GM23338 (cell line): ENCODE data around the gene AP2M1. TPM values are rescaled to one million over a fixed set of nuclear protein-coding genes. Genes with fewer than 3 reads are reported as not detected.
A peak's percentile ranks its signal among the peaks of the same experiment; 100 is the strongest.

Experiments used
- ATAC-seq: fragments of 200-7000 bp; cut with Tn5 transposase; 3 replicates; pipeline ENCODE4 v1.9.1; 2020
- DNase-seq: peaks from one replicate; pipeline ENCODE4 v3.0.0-alpha.2; 2015; ENCODE audit warnings: low spot score
- H2AFZ ChIP-seq: fragments of 200-600 bp; sonication (generic); 2 replicates; pipeline ENCODE4 v1.8.0; 2016; ENCODE audit warnings: antibody characterized with exemption, mild to moderate bottlenecking, moderate library complexity
- H3F3A ChIP-seq: fragments of 200-600 bp; sonication (generic); replicated peaks from 2 replicates; pipeline ENCODE4 v1.8.0; 2017; ENCODE audit warnings: antibody characterized with exemption, mixed run types, low read depth
- H3K27ac ChIP-seq: fragments of 200-600 bp; sonication (generic); 2 replicates; pipeline ENCODE4 v1.6.1; 2016; ENCODE audit warnings: low read depth
- H3K27me3 ChIP-seq: fragments of 200-600 bp; sonication (generic); 2 replicates; pipeline ENCODE4 v1.8.0; 2016; ENCODE audit warnings: mild to moderate bottlenecking, mixed run types, moderate library complexity; ENCODE audit not compliant: insufficient read depth
- H3K36me3 ChIP-seq: fragments of 200-600 bp; sonication (generic); 2 replicates; pipeline ENCODE4 v1.8.0; 2016; ENCODE audit warnings: mild to moderate bottlenecking; ENCODE audit not compliant: insufficient read depth
- H3K4me1 ChIP-seq: fragments of 200-600 bp; sonication (generic); 2 replicates; pipeline ENCODE4 v1.8.0; 2016; ENCODE audit warnings: mild to moderate bottlenecking, moderate library complexity; ENCODE audit not compliant: insufficient read depth
- H3K4me2 ChIP-seq: fragments of 200-600 bp; sonication (generic); 2 replicates; pipeline ENCODE4 v1.7.1; 2017; ENCODE audit warnings: mixed run types
- H3K4me3 ChIP-seq: fragments of 200-600 bp; sonication (generic); 2 replicates; pipeline ENCODE4 v1.6.1; 2016; ENCODE audit warnings: mixed run types
- H3K79me2 ChIP-seq: fragments of 200-600 bp; sonication (generic); replicated peaks from 2 replicates; pipeline ENCODE4 v1.8.0; 2017; ENCODE audit warnings: mild to moderate bottlenecking; ENCODE audit not compliant: insufficient read depth
- H3K9me2 ChIP-seq: fragments of 200-600 bp; sonication (generic); 2 replicates; pipeline ENCODE4 v1.8.0; 2017; ENCODE audit not compliant: insufficient read depth
- H4K20me1 ChIP-seq: fragments of 200-600 bp; sonication (generic); replicated peaks from 2 replicates; pipeline ENCODE4 v1.8.0; 2017; ENCODE audit warnings: mild to moderate bottlenecking; ENCODE audit not compliant: insufficient read depth
- H3K27ac Mint-ChIP-seq: 2 replicates; pipeline ENCODE4 v1.8.0; 2020; ENCODE audit warnings: inconsistent platforms, mild to moderate bottlenecking, moderate library complexity, mixed read lengths
- H3K27me3 Mint-ChIP-seq: 3 replicates; pipeline ENCODE4 v1.8.0; 2022; ENCODE audit warnings: low read depth, mild to moderate bottlenecking, moderate library complexity, mixed read lengths, inconsistent platforms; ENCODE audit not compliant: insufficient read depth, poor library complexity
- H3K36me3 Mint-ChIP-seq: 3 replicates; pipeline ENCODE4 v1.8.0; 2021; ENCODE audit warnings: low read depth, mild to moderate bottlenecking, inconsistent platforms, moderate library complexity, mixed read lengths
- H3K4me1 Mint-ChIP-seq: 3 replicates; pipeline ENCODE4 v1.8.0; 2020; ENCODE audit warnings: mild to moderate bottlenecking, inconsistent platforms, mixed read lengths
- H3K4me3 Mint-ChIP-seq: 3 replicates; pipeline ENCODE4 v1.8.0; 2021; ENCODE audit warnings: moderate library complexity, mild to moderate bottlenecking, inconsistent platforms, mixed read lengths
- H3K9me3 Mint-ChIP-seq: 3 replicates; pipeline ENCODE4 v1.8.0; 2020; ENCODE audit warnings: moderate library complexity, mild to moderate bottlenecking, inconsistent platforms, mixed read lengths
- CREB1 ChIP-seq: fragments of 250-450 bp; sonication (Bioruptor Pico); IDR thresholded peaks from 2 replicates; pipeline ENCODE4 v1.5.0; 2020; ENCODE audit warnings: low read depth, mild to moderate bottlenecking, moderate library complexity
- NANOG ChIP-seq: IDR thresholded peaks from 2 replicates; pipeline ENCODE4 v1.6.1; 2016; ENCODE audit warnings: antibody characterized with exemption, borderline replicate concordance
- STAT1 ChIP-seq: IDR thresholded peaks from one replicate; pipeline ENCODE4 v1.6.1; 2016; ENCODE audit warnings: antibody characterized with exemption; ENCODE audit not compliant: unreplicated experiment
- polyA plus RNA-seq: library from polyadenylated mRNA; unstranded; fragments of >200 nt; fragmentation: Nextera tagmentation; extraction: Ambion mirVana; gene quantifications from 2 replicates; pipeline ENCODE4 v1.2.1, GENCODE V29; 2016
- total RNA-seq: library from RNA; depleted of rRNA; stranded (reverse); fragments of >200 nt; shearing (Covaris generic); gene quantifications from 2 replicates; pipeline ENCODE4 v1.2.3, GENCODE V29; 2014
- TF ChIP-seq, protein P1 (sequence below): fragments of 250-450 bp; sonication (Bioruptor Pico); IDR thresholded peaks from 2 replicates; pipeline ENCODE4 v1.5.0; 2020; ENCODE audit warnings: mild to moderate bottlenecking, moderate library complexity
- TF ChIP-seq, protein P2 (sequence below): IDR thresholded peaks from 2 replicates; pipeline ENCODE4 v1.6.1; 2016; ENCODE audit warnings: antibody characterized with exemption
- TF ChIP-seq, protein P3 (sequence below): IDR thresholded peaks from one replicate; pipeline ENCODE4 v1.6.1; 2018; ENCODE audit warnings: antibody characterized with exemption; ENCODE audit not compliant: unreplicated experiment

AP2M1 gene
- total and polyA plus RNA-seq, 2 experiments from 2014 or later: 215 to 305 TPM

DNA sequence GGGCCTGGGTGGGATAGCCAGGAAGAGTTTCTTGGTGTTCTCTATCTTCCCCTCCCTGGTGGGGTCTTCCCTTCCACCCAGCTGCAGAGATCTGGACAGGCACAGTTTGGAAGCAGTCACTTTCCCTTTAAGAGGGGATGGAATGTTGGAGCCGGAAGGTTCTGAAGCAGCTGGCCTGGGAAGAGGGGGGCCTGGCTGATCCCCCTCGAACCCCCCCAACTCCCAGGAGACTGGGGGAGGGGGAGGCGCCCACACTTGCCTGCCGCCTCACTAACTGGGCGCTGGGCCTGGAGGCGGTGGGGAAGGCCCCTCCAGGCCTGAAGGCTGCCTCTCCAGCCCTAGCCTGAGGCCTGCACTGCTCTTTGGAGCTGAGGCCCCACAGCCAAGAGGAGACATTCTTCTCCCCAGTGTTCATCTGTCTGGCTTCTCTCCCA is 18.1 kb upstream of the AP2M1 start (continued):
- TF ChIP-seq, protein P1, sequence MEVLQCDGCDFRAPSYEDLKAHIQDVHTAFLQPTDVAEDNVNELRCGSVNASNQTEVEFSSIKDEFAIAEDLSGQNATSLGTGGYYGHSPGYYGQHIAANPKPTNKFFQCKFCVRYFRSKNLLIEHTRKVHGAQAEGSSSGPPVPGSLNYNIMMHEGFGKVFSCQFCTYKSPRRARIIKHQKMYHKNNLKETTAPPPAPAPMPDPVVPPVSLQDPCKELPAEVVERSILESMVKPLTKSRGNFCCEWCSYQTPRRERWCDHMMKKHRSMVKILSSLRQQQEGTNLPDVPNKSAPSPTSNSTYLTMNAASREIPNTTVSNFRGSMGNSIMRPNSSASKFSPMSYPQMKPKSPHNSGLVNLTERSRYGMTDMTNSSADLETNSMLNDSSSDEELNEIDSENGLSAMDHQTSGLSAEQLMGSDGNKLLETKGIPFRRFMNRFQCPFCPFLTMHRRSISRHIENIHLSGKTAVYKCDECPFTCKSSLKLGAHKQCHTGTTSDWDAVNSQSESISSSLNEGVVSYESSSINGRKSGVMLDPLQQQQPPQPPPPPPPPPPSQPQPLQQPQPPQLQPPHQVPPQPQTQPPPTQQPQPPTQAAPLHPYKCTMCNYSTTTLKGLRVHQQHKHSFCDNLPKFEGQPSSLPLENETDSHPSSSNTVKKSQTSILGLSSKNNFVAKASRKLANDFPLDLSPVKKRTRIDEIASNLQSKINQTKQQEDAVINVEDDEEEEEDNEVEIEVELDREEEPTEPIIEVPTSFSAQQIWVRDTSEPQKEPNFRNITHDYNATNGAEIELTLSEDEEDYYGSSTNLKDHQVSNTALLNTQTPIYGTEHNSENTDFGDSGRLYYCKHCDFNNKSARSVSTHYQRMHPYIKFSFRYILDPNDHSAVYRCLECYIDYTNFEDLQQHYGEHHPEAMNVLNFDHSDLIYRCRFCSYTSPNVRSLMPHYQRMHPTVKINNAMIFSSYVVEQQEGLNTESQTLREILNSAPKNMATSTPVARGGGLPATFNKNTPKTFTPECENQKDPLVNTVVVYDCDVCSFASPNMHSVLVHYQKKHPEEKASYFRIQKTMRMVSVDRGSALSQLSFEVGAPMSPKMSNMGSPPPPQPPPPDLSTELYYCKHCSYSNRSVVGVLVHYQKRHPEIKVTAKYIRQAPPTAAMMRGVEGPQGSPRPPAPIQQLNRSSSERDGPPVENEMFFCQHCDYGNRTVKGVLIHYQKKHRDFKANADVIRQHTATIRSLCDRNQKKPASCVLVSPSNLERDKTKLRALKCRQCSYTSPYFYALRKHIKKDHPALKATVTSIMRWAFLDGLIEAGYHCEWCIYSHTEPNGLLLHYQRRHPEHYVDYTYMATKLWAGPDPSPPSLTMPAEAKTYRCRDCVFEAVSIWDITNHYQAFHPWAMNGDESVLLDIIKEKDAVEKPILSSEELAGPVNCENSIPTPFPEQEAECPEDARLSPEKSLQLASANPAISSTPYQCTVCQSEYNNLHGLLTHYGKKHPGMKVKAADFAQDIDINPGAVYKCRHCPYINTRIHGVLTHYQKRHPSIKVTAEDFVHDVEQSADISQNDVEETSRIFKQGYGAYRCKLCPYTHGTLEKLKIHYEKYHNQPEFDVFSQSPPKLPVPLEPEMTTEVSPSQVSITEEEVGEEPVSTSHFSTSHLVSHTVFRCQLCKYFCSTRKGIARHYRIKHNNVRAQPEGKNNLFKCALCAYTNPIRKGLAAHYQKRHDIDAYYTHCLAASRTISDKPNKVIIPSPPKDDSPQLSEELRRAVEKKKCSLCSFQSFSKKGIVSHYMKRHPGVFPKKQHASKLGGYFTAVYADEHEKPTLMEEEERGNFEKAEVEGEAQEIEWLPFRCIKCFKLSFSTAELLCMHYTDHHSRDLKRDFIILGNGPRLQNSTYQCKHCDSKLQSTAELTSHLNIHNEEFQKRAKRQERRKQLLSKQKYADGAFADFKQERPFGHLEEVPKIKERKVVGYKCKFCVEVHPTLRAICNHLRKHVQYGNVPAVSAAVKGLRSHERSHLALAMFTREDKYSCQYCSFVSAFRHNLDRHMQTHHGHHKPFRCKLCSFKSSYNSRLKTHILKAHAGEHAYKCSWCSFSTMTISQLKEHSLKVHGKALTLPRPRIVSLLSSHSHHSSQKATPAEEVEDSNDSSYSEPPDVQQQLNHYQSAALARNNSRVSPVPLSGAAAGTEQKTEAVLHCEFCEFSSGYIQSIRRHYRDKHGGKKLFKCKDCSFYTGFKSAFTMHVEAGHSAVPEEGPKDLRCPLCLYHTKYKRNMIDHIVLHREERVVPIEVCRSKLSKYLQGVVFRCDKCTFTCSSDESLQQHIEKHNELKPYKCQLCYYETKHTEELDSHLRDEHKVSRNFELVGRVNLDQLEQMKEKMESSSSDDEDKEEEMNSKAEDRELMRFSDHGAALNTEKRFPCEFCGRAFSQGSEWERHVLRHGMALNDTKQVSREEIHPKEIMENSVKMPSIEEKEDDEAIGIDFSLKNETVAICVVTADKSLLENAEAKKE: no peak
- no peak for TF ChIP-seq CREB1 (CRISPR knock-in tag)

DNA sequence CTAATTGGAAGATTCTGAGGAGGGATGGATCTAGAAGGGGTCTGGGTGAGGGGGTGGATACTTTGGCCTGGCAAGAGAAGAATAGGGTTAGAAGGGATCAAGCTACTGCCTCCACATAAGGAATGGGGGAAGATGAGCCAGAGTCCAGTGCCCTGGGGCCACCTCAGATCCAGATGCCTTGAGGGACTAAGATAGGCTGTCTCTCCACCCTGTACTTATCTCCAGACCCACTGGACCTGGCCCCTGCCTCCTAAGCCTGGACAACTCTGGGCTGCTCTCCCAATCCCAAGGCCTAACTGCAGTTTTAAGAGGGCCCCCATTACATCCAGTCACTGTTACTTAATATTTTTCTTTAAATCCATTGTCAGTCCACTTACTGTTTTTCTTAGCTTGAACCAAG is 17.4 kb upstream of the AP2M1 start:
- no peak overlapping the region for H2AFZ ChIP-seq
- no peaks in the 10 kb centered on the region; the same call in 1 of the 2 replicates for H3K36me3 ChIP-seq
- peak overlapping the region; percentile 98 for H3K4me2 ChIP-seq
- H4K20me1 ChIP-seq: peaks cover 13% of the 10 kb centered on the region; the same call in 1 of the 2 replicates
- Mint-ChIP-seq H3K27ac (peak overlapping the region; percentile 84), H3K4me3 (peak overlapping the region; percentile 98), H3K36me3 (peaks cover 7% of the 10 kb centered on the region), H3K27me3 (peaks cover 12% of the 10 kb centered on the region), H3K4me1 (peaks cover 18% of the 10 kb centered on the region; the same call in 2 of the 3 replicates), H3K9me3 (no peaks in the 10 kb centered on the region)
- peak overlapping the region; percentile 79 for H3K27ac ChIP-seq
- peaks cover 63% of the 10 kb centered on the region for H3K79me2 ChIP-seq
- peaks cover 18% of the 10 kb centered on the region for H3F3A ChIP-seq
- no peaks in the 10 kb centered on the region for H3K27me3 ChIP-seq
- H3K9me2 ChIP-seq: no peaks in the 10 kb centered on the region
- H3K4me3 ChIP-seq: peak overlapping the region; percentile 95
- H3K4me1 ChIP-seq: peaks cover 20% of the 10 kb centered on the region
- ATAC-seq (no peak), DNase-seq (no peak)
- no peak for TF ChIP-seq NANOG
- no peak for TF ChIP-seq STAT1
- no peak for TF ChIP-seq CREB1 (CRISPR knock-in tag)
- TF ChIP-seq, protein P2, sequence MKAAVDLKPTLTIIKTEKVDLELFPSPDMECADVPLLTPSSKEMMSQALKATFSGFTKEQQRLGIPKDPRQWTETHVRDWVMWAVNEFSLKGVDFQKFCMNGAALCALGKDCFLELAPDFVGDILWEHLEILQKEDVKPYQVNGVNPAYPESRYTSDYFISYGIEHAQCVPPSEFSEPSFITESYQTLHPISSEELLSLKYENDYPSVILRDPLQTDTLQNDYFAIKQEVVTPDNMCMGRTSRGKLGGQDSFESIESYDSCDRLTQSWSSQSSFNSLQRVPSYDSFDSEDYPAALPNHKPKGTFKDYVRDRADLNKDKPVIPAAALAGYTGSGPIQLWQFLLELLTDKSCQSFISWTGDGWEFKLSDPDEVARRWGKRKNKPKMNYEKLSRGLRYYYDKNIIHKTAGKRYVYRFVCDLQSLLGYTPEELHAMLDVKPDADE: no peak
- TF ChIP-seq, protein P3, sequence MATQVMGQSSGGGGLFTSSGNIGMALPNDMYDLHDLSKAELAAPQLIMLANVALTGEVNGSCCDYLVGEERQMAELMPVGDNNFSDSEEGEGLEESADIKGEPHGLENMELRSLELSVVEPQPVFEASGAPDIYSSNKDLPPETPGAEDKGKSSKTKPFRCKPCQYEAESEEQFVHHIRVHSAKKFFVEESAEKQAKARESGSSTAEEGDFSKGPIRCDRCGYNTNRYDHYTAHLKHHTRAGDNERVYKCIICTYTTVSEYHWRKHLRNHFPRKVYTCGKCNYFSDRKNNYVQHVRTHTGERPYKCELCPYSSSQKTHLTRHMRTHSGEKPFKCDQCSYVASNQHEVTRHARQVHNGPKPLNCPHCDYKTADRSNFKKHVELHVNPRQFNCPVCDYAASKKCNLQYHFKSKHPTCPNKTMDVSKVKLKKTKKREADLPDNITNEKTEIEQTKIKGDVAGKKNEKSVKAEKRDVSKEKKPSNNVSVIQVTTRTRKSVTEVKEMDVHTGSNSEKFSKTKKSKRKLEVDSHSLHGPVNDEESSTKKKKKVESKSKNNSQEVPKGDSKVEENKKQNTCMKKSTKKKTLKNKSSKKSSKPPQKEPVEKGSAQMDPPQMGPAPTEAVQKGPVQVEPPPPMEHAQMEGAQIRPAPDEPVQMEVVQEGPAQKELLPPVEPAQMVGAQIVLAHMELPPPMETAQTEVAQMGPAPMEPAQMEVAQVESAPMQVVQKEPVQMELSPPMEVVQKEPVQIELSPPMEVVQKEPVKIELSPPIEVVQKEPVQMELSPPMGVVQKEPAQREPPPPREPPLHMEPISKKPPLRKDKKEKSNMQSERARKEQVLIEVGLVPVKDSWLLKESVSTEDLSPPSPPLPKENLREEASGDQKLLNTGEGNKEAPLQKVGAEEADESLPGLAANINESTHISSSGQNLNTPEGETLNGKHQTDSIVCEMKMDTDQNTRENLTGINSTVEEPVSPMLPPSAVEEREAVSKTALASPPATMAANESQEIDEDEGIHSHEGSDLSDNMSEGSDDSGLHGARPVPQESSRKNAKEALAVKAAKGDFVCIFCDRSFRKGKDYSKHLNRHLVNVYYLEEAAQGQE: no peak
